ENCODE measurements around the gene TXNRD1. TPM values are rescaled to one million over a fixed set of nuclear protein-coding genes. Genes with fewer than 3 reads are reported as not detected.

Gene TXNRD1
- polyA plus RNA-seq, 4 donors, result 29.3 to 64.2 (median 49.2) TPM

DNA sequence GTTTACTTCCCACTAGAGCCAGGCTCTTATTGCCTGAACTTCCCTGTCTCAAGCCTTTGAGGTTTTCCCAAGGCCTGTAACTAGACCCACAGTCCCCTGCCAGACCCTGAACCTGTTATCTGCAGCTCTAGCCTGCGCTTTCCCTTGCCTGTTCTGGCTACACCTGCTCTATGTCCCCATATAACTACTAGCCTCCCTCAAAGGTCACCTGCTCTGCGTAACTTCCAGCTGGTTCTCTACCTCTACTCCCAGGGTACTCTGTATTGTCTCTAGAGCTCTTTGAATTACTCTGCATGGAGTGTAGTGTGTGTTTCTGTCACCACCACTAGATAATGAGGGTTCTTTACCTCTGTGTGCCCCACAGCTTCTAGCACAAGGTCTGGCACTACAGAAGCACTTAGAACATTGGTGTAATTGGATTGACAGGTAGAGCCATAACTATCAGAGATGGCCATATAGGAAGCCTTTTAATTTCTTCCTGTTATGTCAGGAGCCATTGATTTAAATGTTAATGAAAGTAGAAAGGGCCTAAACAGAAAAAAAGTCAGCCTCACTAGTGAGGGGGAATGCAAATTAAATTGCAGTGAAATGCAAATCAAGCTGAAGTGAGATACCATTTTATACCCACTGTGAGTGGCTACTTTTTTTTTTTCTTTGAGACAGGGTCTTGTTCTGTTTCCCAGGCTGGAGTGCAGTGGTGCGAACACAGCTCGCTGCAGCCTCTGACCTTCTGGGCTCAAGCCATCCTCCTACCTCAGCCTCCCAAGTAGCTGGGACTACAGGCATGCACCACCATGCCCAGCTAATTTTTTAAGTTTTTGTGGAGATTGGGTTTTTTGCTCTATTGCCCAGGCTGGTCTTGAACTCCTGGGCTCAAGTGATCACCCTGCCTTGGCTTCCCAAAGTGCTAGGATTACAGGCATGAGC, 135.7 kb downstream of the TXNRD1 start:
- WGBS, 3 donors, result 93 to 99% (median 97%) methylated on average over 4 of the region's 4 CpGs
- Histone ChIP-seq H3K4me3 (ENCODE audit: low read depth in 1 of 3, low read length in 3 of 3) (no peak overlapping the region), H3K36me3 (ENCODE audit: control insufficient read depth in 3 of 3, insufficient read depth in 2 of 3, low read depth in 1 of 3, low read length in 3 of 3) (peaks cover 9 to 19% (median 15%) of the 10 kb centered on the region in 3 donors), H3K9me3 (ENCODE audit: control insufficient read depth in 2 of 2, insufficient read depth in 1 of 2, low read depth in 1 of 2, low read length in 1 of 2) (no peaks in the 10 kb centered on the region), H3K4me1 (ENCODE audit: control insufficient read depth in 3 of 3, insufficient read depth in 2 of 3, low read depth in 1 of 3, low read length in 2 of 3) (no peaks in the 10 kb centered on the region), H3K27me3 (ENCODE audit: control insufficient read depth in 3 of 3, insufficient read depth in 3 of 3, low read length in 3 of 3) (no peaks in the 10 kb centered on the region), H3K27ac (ENCODE audit: low read depth in 1 of 3, low read length in 2 of 3) (no peak overlapping the region)
- DNase-seq, result no peak
- no peak for FAIRE-seq

DNA sequence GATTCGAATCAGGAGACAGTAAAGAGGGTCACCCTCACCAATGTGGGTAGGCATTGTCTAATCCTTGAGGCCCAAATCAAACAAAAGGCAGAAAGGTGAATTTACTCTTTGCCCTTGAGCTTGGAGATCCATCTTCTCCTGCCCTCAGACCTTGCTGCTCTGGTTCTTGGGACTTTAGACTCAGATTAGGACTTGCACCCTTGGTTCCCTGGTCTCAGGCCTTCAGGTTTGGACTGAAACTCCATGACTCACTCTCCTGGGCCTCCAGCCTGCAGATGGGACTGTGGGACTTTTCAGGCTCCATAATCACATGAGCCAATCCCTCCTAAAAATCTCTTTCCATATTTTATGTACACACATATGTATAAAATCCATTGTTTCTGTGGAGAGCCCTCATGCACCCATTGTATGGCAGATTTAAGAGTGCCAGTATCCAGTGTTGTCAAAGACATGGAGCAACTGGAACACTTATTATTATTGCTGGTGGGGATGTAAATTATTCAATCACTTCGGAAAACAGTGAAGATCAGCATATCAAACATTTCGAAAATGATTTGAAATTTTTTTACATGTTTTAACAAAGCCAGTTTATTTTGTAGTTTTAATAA, 136.6 kb downstream of the TXNRD1 start:
- H3K36me3 ChIP-seq (ENCODE audit: control insufficient read depth in 3 of 3, insufficient read depth in 2 of 3, low read depth in 1 of 3, low read length in 3 of 3), result peaks cover 9 to 15% (median 15%) of the 10 kb centered on the region in 3 donors
- 92 to 95% (median 93%) methylated on average over 3 of the region's 3 CpGs for WGBS, 3 donors
- no peaks in the 10 kb centered on the region for H3K9me3 ChIP-seq (ENCODE audit: control insufficient read depth in 2 of 2, insufficient read depth in 1 of 2, low read depth in 1 of 2, low read length in 1 of 2)
- H3K4me1 ChIP-seq (ENCODE audit: control insufficient read depth in 3 of 3, insufficient read depth in 2 of 3, low read depth in 1 of 3, low read length in 2 of 3), result no peaks in the 10 kb centered on the region
- DNase-seq, result peak in 1 of 2 donors; percentile 55
- H3K27ac ChIP-seq (ENCODE audit: low read depth in 1 of 3, low read length in 2 of 3), result no peak overlapping the region
- H3K27me3 ChIP-seq (ENCODE audit: control insufficient read depth in 3 of 3, insufficient read depth in 3 of 3, low read length in 3 of 3), result no peaks in the 10 kb centered on the region
- no peak overlapping the region for H3K4me3 ChIP-seq (ENCODE audit: low read depth in 1 of 3, low read length in 3 of 3)
- no peak for FAIRE-seq

DNA sequence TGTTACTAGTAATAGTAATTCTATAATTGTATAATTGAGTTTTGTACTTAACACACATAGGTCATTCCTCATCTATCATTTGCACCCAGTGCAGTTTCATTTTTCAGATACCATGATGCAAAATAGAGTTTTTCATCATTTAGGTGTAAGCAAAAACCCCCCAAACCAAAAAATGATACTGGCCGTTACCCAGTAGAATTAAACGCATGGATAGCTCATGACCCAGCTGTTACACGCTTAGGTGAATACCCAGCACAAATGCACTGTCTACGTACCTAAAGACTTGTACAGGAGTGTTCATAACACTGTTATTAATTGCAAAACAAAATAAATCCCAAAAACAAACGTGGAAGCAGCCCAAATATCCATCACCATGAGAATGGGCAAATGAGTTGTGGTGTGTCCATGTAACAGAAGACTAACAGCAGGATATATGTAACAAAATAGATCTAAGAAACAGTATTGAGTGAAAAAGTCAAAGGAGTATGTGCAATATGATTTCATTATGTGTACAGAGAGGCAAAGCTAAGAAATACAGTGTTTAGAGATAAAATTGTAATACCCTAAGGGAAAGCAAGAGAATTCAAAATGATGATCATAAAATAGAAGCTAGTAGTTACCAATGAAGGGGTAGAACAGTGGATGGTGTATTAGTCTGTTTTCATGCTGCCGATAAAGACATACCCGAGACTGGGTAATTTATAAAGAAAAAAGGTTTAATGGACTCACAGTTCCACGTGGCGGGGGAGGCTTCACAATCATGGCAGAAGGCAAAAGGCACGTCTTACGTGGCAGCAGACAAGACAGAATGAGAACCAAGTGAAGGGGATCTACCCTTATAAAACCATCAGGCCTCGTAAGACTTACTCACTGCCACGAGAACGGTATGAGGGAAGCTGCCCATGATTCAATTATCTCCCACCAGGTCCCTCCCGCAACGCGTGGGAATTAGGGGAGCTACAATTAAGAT, 137.7 kb downstream of the TXNRD1 start:
- H3K4me3 ChIP-seq (ENCODE audit: low read depth in 1 of 3, low read length in 3 of 3), result no peak overlapping the region
- DNase-seq (no peak), FAIRE-seq (no peak)
- WGBS, 3 donors, result 91 to 96% (median 94%) methylated on average over 17 of the region's 17 CpGs
- H3K36me3 ChIP-seq (ENCODE audit: control insufficient read depth in 3 of 3, insufficient read depth in 2 of 3, low read depth in 1 of 3, low read length in 3 of 3), result peaks cover 8 to 13% (median 12%) of the 10 kb centered on the region in 3 donors
- no peak overlapping the region for H3K27ac ChIP-seq (ENCODE audit: low read depth in 1 of 3, low read length in 2 of 3)
- H3K27me3 ChIP-seq (ENCODE audit: control insufficient read depth in 3 of 3, insufficient read depth in 3 of 3, low read length in 3 of 3), result no peaks in the 10 kb centered on the region
- no peaks in the 10 kb centered on the region for H3K9me3 ChIP-seq (ENCODE audit: control insufficient read depth in 2 of 2, insufficient read depth in 1 of 2, low read depth in 1 of 2, low read length in 1 of 2)
- no peaks in the 10 kb centered on the region for H3K4me1 ChIP-seq (ENCODE audit: control insufficient read depth in 3 of 3, insufficient read depth in 2 of 3, low read depth in 1 of 3, low read length in 2 of 3)

GRCh38 chr12:104354167-104354867, 138.7 kb downstream of the TXNRD1 start:
- FAIRE-seq, result no peak
- 76 to 88% (median 80%) methylated on average over 6 of the region's 6 CpGs for WGBS, 3 donors
- no peaks in the 10 kb centered on the region for H3K27me3 ChIP-seq (ENCODE audit: control insufficient read depth in 3 of 3, insufficient read depth in 3 of 3, low read length in 3 of 3)
- no peak for DNase-seq
- no peaks in the 10 kb centered on the region for H3K9me3 ChIP-seq (ENCODE audit: control insufficient read depth in 2 of 2, insufficient read depth in 1 of 2, low read depth in 1 of 2, low read length in 1 of 2)
- H3K36me3 ChIP-seq (ENCODE audit: control insufficient read depth in 3 of 3, insufficient read depth in 2 of 3, low read depth in 1 of 3, low read length in 3 of 3), result peaks cover 3 to 11% (median 6%) of the 10 kb centered on the region in 3 donors
- no peak overlapping the region for H3K27ac ChIP-seq (ENCODE audit: low read depth in 1 of 3, low read length in 2 of 3)
- no peak overlapping the region for H3K4me3 ChIP-seq (ENCODE audit: low read depth in 1 of 3, low read length in 3 of 3)
- H3K4me1 ChIP-seq (ENCODE audit: control insufficient read depth in 3 of 3, insufficient read depth in 2 of 3, low read depth in 1 of 3, low read length in 2 of 3), result no peaks in the 10 kb centered on the region

DNA sequence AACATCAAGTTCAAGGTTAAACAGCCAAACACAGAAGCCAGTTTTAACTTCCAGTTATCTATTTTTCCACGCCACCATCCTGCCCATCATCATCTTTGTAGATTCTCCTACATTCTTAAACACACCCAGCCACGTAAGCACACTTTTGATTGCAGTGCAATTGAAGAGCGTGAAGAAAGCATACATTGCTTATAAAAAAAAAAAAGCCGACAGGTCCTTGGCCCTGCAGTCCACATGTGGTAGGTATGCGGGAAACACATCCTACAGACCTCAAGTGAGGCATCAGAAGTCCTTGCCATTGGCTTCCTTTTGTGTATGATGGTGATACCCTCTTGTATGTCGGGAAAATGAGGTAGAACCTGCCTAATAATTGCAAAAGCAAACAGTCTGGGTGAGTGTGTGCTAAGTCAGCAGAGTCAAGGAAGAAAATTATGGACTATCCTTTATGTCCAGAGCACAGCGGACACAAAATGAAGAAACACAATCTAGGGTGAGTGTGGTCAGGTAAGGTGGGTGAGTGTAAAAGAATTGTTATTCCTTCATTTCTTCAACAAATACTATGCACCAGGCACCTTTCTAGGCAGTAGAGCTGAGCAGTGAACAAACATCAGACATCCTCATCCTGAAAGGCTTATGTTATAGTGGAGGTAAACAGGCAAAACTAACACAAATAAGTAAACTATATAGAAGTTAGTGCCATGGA, 139.4 kb downstream of the TXNRD1 start:
- Histone ChIP-seq H3K27ac (ENCODE audit: low read depth in 1 of 3, low read length in 2 of 3) (no peak overlapping the region), H3K9me3 (ENCODE audit: control insufficient read depth in 2 of 2, insufficient read depth in 1 of 2, low read depth in 1 of 2, low read length in 1 of 2) (peaks cover 0 to under 1% of the 10 kb centered on the region in 2 donors), H3K27me3 (ENCODE audit: control insufficient read depth in 3 of 3, insufficient read depth in 3 of 3, low read length in 3 of 3) (no peaks in the 10 kb centered on the region), H3K4me3 (ENCODE audit: low read depth in 1 of 3, low read length in 3 of 3) (no peak overlapping the region), H3K4me1 (ENCODE audit: control insufficient read depth in 3 of 3, insufficient read depth in 2 of 3, low read depth in 1 of 3, low read length in 2 of 3) (no peaks in the 10 kb centered on the region), H3K36me3 (ENCODE audit: control insufficient read depth in 3 of 3, insufficient read depth in 2 of 3, low read depth in 1 of 3, low read length in 3 of 3) (peaks cover 2 to 8% (median 3%) of the 10 kb centered on the region in 3 donors)
- FAIRE-seq (no peak), DNase-seq (no peak)
- WGBS, 3 donors, result 87 to 92% (median 91%) methylated on average over 7 of the region's 7 CpGs

DNA sequence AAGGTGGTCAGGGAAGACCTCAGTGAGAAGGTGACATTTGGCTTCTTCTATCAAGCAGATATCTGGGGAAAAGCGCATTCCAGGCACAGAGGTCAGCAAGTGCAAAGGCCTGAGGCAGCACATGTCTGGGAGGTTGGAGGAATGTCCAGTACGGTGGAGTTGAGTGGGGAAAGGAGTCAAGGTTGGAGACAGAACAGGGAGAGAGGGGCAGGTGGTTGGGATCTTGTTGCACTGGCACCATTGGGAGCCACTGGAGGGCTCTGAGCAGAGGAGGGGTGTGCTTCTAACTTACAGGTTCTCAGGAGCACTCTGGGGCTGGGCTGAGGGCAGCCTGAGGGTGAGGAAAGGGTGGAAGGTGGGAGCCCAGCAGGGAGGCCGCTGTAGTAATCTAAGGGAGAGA, 140.1 kb downstream of the TXNRD1 start:
- WGBS, 3 donors, result 86 to 98% (median 90%) methylated on average over 3 of the region's 3 CpGs
- Histone ChIP-seq H3K27ac (ENCODE audit: low read depth in 1 of 3, low read length in 2 of 3) (no peak overlapping the region), H3K4me1 (ENCODE audit: control insufficient read depth in 3 of 3, insufficient read depth in 2 of 3, low read depth in 1 of 3, low read length in 2 of 3) (no peaks in the 10 kb centered on the region), H3K27me3 (ENCODE audit: control insufficient read depth in 3 of 3, insufficient read depth in 3 of 3, low read length in 3 of 3) (no peaks in the 10 kb centered on the region), H3K9me3 (ENCODE audit: control insufficient read depth in 2 of 2, insufficient read depth in 1 of 2, low read depth in 1 of 2, low read length in 1 of 2) (peaks cover 0 to 4% of the 10 kb centered on the region in 2 donors), H3K36me3 (ENCODE audit: control insufficient read depth in 3 of 3, insufficient read depth in 2 of 3, low read depth in 1 of 3, low read length in 3 of 3) (peaks cover 0 to 8% (median 3%) of the 10 kb centered on the region in 3 donors), H3K4me3 (ENCODE audit: low read depth in 1 of 3, low read length in 3 of 3) (no peak overlapping the region)
- FAIRE-seq (no peak), DNase-seq (no peak)

- 81 to 84% (median 83%) methylated on average over 17 of the region's 17 CpGs for WGBS, 3 donors
- no peaks in the 10 kb centered on the region for H3K27me3 ChIP-seq (ENCODE audit: control insufficient read depth in 3 of 3, insufficient read depth in 3 of 3, low read length in 3 of 3)
- H3K4me3 ChIP-seq (ENCODE audit: low read depth in 1 of 3, low read length in 3 of 3), result no peak overlapping the region
- no peak for DNase-seq
- peaks cover 0 to 5% (median 3%) of the 10 kb centered on the region in 3 donors for H3K36me3 ChIP-seq (ENCODE audit: control insufficient read depth in 3 of 3, insufficient read depth in 2 of 3, low read depth in 1 of 3, low read length in 3 of 3)
- no peaks in the 10 kb centered on the region for H3K4me1 ChIP-seq (ENCODE audit: control insufficient read depth in 3 of 3, insufficient read depth in 2 of 3, low read depth in 1 of 3, low read length in 2 of 3)
- H3K27ac ChIP-seq (ENCODE audit: low read depth in 1 of 3, low read length in 2 of 3), result no peak overlapping the region
- H3K9me3 ChIP-seq (ENCODE audit: control insufficient read depth in 2 of 2, insufficient read depth in 1 of 2, low read depth in 1 of 2, low read length in 1 of 2), result peaks cover 0 to 4% of the 10 kb centered on the region in 2 donors
- FAIRE-seq, result no peak
These were observed 140.9 kb downstream of the TXNRD1 start for GRCh38 chr12:104356231-104357115.
